Measurements from ENCODE around the gene DRGX.

DNA sequence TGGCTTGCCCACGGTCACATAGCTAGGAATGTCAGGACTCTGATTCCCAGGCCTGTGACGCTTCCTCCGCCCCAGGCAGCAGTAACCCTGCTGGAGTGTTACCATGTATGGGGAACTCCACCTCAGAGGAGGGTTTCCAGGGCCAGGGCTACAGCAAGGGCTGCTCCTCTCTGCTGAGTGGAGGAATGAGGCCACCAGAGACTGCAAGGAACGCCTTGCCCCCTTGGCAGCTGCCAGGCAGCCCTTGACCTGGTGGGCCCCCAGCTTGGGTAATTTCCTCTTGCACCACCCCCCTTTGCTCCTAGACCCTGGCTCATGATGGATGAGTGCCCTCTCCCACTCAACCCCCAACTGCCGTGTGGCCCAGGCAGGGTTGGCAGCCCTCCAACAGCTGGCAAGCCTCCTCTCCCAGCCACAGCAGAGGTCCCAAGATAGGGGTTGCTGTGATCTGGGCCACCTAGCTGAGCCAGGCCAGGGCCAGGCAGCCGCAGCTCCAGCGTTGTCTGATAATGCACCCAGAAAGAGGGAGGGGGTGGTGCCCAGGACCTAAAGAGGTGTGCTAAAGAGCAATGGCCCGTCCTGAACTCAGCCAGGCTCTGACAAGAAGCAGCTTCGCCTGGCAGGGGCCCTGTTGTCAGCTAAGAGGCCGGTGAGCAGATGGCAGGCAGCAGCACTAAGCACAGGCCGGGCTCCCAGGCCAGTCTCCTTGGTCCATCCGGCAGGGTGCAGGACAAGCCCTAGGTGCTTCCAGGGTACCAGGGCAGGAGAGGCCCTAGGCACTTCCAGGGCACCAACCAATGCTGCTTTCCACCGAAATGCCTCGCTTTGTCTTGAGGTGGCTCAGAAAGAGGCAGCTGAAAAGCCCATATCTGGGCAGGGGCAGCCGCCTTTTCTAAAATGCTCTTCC, 35.4 kb downstream of the DRGX start:
- TF ChIP-seq POLR2A (IDR thresholded peaks at IDR 0.05; ENCODE audit: low read depth, low read length) (no peak), TAF1 (IDR thresholded peaks at IDR 0.05; ENCODE audit: low read depth, low read length) (no peak)

Measured in GM12891 (cell line).